HG03378 (cell line): ENCODE data around the gene TMEM161A.
"Not testable (repeated sequence)": the region's sequence is repeated elsewhere in the genome, so short reads cannot be mapped to it uniquely, and the experiment has no call there.

Experiments
- ATAC-seq: cut with Tn5 transposase; IDR thresholded peaks from one replicate; pipeline ENCODE4 v1.9.1; 2021; ENCODE audit warnings: mild to moderate bottlenecking, moderate library complexity; ENCODE audit not compliant: unreplicated experiment

Gene TMEM161A

DNA sequence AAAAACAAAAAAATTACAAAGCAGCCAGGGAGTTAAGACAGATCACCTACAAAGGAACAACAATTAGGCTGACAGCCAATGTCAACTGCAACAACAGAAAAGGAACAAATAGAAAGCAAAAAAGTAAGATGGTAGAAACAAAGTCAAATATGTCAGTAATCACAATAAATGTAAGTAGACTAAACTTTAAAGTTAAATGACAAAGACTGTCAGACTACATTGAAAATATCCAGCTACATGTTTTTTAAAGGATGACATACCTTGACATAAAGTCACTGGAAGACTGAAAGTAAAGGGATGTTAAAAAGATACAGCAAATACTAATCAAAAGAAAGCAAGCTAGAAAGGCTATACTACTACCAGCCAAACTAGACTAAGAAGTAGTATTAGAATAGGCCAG lies 14.9 kb downstream of the TMEM161A start:
- no peak for ATAC-seq

GRCh38 chr19:19122902-19123301 lies 15.4 kb downstream of the TMEM161A start:
- ATAC-seq, result no peak

GRCh38 chr19:19121371-19121770 lies 16.9 kb downstream of the TMEM161A start:
- ATAC-seq, result no peak

GRCh38 chr19:19120308-19121231 lies 17.7 kb downstream of the TMEM161A start:
- ATAC-seq, result no peak

DNA sequence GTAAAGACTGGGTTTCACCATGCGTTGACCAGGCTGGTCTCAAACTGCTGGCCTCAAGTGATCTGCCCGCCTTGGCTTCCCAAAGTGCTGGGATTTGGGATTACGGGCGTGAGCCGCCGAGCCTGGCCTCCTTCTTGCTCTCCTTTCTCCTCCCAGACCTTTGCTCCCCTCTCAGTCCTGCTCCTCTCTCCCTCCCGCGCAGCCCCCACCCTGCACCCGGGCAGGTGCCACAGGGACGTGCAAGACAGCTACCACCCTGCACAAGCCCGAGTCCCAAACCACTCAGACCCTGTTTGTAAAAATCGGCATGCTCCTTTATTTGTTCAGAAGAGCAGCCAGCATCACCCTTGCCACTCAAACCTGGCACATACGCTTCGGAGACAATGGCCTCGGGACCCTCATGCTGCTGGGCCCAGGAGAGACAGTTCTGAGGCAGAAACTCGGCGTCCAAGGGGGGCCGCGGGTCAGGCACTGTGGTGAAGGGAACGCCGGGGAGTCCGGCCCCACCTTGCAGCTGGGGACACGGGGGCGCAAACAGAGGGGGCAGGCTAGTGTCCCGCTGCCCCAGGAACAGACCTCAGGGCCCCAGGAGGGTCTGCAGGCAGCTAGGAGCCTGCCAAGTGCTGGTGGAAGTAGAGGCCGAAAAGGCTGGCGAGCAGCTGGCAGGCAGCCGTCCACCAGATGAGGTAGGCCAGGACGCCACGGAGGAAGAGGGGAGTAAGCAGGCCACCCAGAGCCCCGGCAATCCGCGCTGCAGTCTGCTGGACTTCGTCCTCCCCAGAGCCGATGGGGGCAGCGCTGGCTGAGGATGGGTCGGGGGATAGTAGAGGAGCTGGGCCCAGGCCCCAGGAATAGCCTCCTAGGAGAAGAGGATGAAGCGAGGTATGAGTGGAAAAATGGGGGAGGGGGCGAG lies 18.7 kb downstream of the TMEM161A start:
- no peak for ATAC-seq

- ATAC-seq, result no peak
Measured at GRCh38 chr19:19115954-19116353, 22.3 kb downstream of the TMEM161A start.

- ATAC-seq, result no peak
Measured at GRCh38 chr19:19113040-19113626, 25.1 kb downstream of the TMEM161A start.

GRCh38 chr19:19111967-19112580 lies 26.2 kb downstream of the TMEM161A start:
- no peak for ATAC-seq

DNA sequence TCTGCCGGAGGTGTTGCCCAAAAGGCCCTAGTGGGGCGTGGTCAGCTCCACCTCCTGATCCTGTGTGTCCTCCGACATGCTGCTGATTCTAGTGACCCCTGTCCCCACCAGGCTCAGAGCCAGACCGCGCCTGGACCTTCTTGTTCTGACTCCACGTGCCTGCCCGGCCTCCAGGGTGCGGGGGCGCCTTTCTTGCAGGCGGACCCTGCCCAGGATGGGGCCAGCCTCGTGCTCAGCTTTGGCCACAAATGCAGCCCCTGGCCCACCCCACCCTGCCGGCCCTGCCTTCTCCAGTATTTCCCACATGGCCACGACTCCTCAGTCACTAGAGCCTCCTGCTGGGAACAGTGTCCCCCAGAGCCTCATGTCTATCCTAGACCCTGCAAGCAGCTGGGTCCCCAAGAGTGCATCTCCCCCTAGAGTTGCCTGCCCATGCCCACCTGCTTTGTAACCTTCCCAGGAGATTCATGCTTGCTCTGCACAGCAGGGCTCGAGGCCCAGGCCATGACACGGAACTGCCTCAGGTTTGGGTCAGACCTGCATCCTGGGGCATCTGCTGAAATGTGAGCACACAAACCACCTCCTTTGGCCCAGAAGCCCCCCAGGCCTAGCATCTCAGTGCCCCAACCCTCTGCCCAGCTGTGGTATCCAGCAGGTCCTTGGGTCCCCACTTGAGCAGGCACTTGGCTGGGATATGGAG lies 27.0 kb downstream of the TMEM161A start:
- ATAC-seq, result no peak

GRCh38 chr19:19110410-19111135 lies 27.7 kb downstream of the TMEM161A start:
- no peak for ATAC-seq

GRCh38 chr19:19109601-19110000 lies 28.7 kb downstream of the TMEM161A start:
- ATAC-seq, result no peak

- ATAC-seq, result no peak
Measured at GRCh38 chr19:19107654-19108053, 30.6 kb downstream of the TMEM161A start.

GRCh38 chr19:19106938-19107337 lies 31.3 kb downstream of the TMEM161A start:
- not testable (repeated sequence) for ATAC-seq

- ATAC-seq, result no peak
Measured at GRCh38 chr19:19106056-19106551, 32.2 kb downstream of the TMEM161A start.

- no peak for ATAC-seq
Measured at GRCh38 chr19:19105365-19106055, 32.8 kb downstream of the TMEM161A start.

- ATAC-seq, result no peak
Measured at GRCh38 chr19:19103167-19103566, 35.1 kb downstream of the TMEM161A start.

DNA sequence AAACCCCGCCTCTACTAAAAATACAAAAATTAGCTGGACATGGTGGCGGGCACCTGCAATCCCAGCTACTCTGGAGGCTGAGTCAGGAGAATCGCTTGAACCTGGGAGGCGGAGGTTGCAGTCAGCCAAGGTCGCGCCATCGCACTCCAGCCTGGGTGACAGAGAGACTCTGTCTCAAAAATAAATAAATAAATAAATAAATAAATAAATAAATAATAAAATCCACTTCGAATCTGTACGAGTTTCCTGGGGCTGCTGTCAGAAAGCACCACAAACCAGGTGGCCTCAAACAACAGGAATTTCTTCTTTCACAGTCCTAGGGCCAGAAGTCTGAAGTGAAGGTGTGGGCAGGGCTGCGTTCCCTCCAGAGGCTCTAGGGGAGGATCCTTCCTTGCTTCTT lies 35.7 kb downstream of the TMEM161A start:
- ATAC-seq, result not testable (repeated sequence)

- no peak for ATAC-seq
Measured at GRCh38 chr19:19101540-19101939, 36.7 kb downstream of the TMEM161A start.
